Liver (tissue), 9 donors: ENCODE measurements around the gene PLXND1. TPM values are rescaled to one million over a fixed set of nuclear protein-coding genes. Genes with fewer than 3 reads are reported as not detected.

Experiments
- DNase-seq: peaks from one replicate; pipeline ENCODE4 v3.0.0-alpha.2; 2017; ENCODE audit warnings: low spot score
- H3K27ac ChIP-seq, 2 donors: one replicate each; pipeline ENCODE4 v1.7.0; 2013; ENCODE audit warnings: inconsistent platforms in 2 of 2, low read length in 2 of 2, control low read depth in 1 of 2, low read depth in 1 of 2, mild to moderate bottlenecking in 1 of 2
- H3K27me3 ChIP-seq, 4 donors: one replicate each; pipeline versions ENCODE4 v1.6.1 to v1.7.0; 2013; ENCODE audit warnings: low read length in 3 of 4, inconsistent platforms in 1 of 4, mild to moderate bottlenecking in 1 of 4, moderate library complexity in 1 of 4; ENCODE audit not compliant: control insufficient read depth in 4 of 4, insufficient read depth in 4 of 4
- H3K36me3 ChIP-seq, 4 donors: one replicate each; pipeline versions ENCODE4 v1.6.1 to v1.7.0; 2013; ENCODE audit warnings: low read length in 3 of 4, mild to moderate bottlenecking in 3 of 4, low read depth in 1 of 4, moderate library complexity in 1 of 4; ENCODE audit not compliant: control insufficient read depth in 4 of 4, insufficient read depth in 3 of 4
- H3K4me1 ChIP-seq, 4 donors: one replicate each; pipeline versions ENCODE4 v1.6.1 to v1.7.0; 2013; ENCODE audit warnings: low read length in 3 of 4, mild to moderate bottlenecking in 3 of 4, moderate library complexity in 1 of 4; ENCODE audit not compliant: control insufficient read depth in 4 of 4, insufficient read depth in 4 of 4
- H3K4me3 ChIP-seq, 3 donors: one replicate each; pipeline versions ENCODE4 v1.6.1 to v1.7.0; 2013; ENCODE audit warnings: low read length in 3 of 3, control low read depth in 1 of 3, low read depth in 1 of 3, mild to moderate bottlenecking in 1 of 3
- H3K9ac ChIP-seq, 2 donors: one replicate each; pipeline ENCODE4 v1.7.0; 2013; ENCODE audit warnings: low read length in 2 of 2, mild to moderate bottlenecking in 2 of 2, moderate library complexity in 2 of 2, control low read depth in 1 of 2, low read depth in 1 of 2
- H3K9me3 ChIP-seq, 4 donors: one replicate each; pipeline versions ENCODE4 v1.6.1 to v1.7.0; 2013; ENCODE audit warnings: low read length in 3 of 4; ENCODE audit not compliant: control insufficient read depth in 4 of 4
- ATF3 ChIP-seq: IDR thresholded peaks from 2 replicates; pipeline ENCODE4 v1.6.1; 2016; ENCODE audit warnings: antibody characterized with exemption
- EGR1 ChIP-seq, 2 donors: IDR thresholded peaks; 2 replicates each; pipeline ENCODE4 v1.6.1; 2016 to 2018; ENCODE audit warnings: antibody characterized with exemption in 2 of 2, low read depth in 2 of 2
- FOXA1 ChIP-seq: IDR thresholded peaks from 2 replicates; pipeline ENCODE4 v1.6.1; 2016; ENCODE audit warnings: antibody characterized with exemption
- FOXA2 ChIP-seq: IDR thresholded peaks from 2 replicates; pipeline ENCODE4 v1.6.1; 2016; ENCODE audit warnings: antibody characterized with exemption
- GABPA ChIP-seq, 2 donors: IDR thresholded peaks in 1 of 2; conservative IDR thresholded peaks in 1 of 2; 2 replicates each; pipeline ENCODE4 v1.6.1; 2016; ENCODE audit warnings: antibody characterized with exemption in 2 of 2, mild to moderate bottlenecking in 1 of 2, moderate library complexity in 1 of 2
- HNF4A ChIP-seq, 2 donors: conservative IDR thresholded peaks; 2 replicates each; pipeline ENCODE4 v1.6.1; 2016; ENCODE audit warnings: antibody characterized with exemption in 2 of 2, mild to moderate bottlenecking in 2 of 2
- HNF4G ChIP-seq: IDR thresholded peaks from 2 replicates; pipeline ENCODE4 v1.6.1; 2016; ENCODE audit warnings: antibody characterized with exemption
- JUND ChIP-seq, 2 donors: IDR thresholded peaks; 2 replicates each; pipeline ENCODE4 v1.6.1; 2016; ENCODE audit warnings: antibody characterized with exemption in 2 of 2
- MAX ChIP-seq: IDR thresholded peaks from 2 replicates; pipeline ENCODE4 v1.6.1; 2016; ENCODE audit warnings: antibody characterized with exemption
- NR2F2 ChIP-seq: IDR thresholded peaks from 2 replicates; pipeline ENCODE4 v1.6.1; 2016; ENCODE audit warnings: antibody characterized with exemption
- RAD21 ChIP-seq, 2 donors: IDR thresholded peaks; 2 replicates each; pipeline ENCODE4 v1.6.1; 2016; ENCODE audit warnings: antibody characterized with exemption in 2 of 2, mild to moderate bottlenecking in 2 of 2
- REST ChIP-seq: IDR thresholded peaks from 2 replicates; pipeline ENCODE4 v1.6.1; 2016; ENCODE audit warnings: antibody characterized with exemption, mild to moderate bottlenecking
- RXRA ChIP-seq, 2 donors: IDR thresholded peaks; 2 replicates each; pipeline ENCODE4 v1.6.1; 2017 to 2018; ENCODE audit warnings: antibody characterized with exemption in 2 of 2, mild to moderate bottlenecking in 1 of 2
- SP1 ChIP-seq: IDR thresholded peaks from 2 replicates; pipeline ENCODE4 v1.6.1; 2018; ENCODE audit warnings: antibody characterized with exemption, mild to moderate bottlenecking
- TAF1 ChIP-seq: conservative IDR thresholded peaks from 2 replicates; pipeline ENCODE4 v1.6.1; 2016; ENCODE audit warnings: antibody characterized with exemption, mild to moderate bottlenecking
- YY1 ChIP-seq: IDR thresholded peaks from 2 replicates; pipeline ENCODE4 v1.6.1; 2016; ENCODE audit warnings: antibody characterized with exemption, mild to moderate bottlenecking
- WGBS: extraction: QIAGEN DNeasy Blood & Tissue Kit; methylation state at CpG from one replicate; pipeline ENCODE4 v1.1.7; 2013; 5-methylcytosine and 5-hydroxymethylcytosine counted together
- polyA plus RNA-seq, 2 donors: library from polyadenylated mRNA; stranded (reverse) in 1 of 2; unstranded in 1 of 2; fragments of 200-250 nt in 1 of 2; fragments of >200 nt in 1 of 2; fragmentation: Nextera tagmentation in 1 of 2; extraction: Ambion mirVana in 1 of 2; gene quantifications; one replicate each; pipeline versions ENCODE4 v1.2.1 to v1.2.3, GENCODE V29; 2013 to 2015
- total RNA-seq, 2 donors: library from RNA; depleted of rRNA; stranded (reverse); fragments of >200 nt; gene quantifications; one replicate each; pipeline ENCODE4 v1.2.3, GENCODE V29; 2014
- TF ChIP-seq, protein P1 (sequence below): IDR thresholded peaks from 2 replicates; pipeline ENCODE4 v1.6.1; 2016; ENCODE audit warnings: antibody characterized with exemption
- TF ChIP-seq, protein P2 (sequence below): fragments of 150-350 bp; IDR thresholded peaks from 2 replicates; pipeline ENCODE4 v1.5.1; 2017; ENCODE audit warnings: improper control_type of control experiment, low read depth, low read length; ENCODE audit not compliant: missing input control
- donor health status: healthy.
- donor health status: healthy.
- donor health status: healthy.
- donor health status: healthy.
- donor health status: healthy.

Gene PLXND1
- total and polyA plus RNA-seq, 4 donors: 10.4 to 50.2 (median 32.8) TPM

DNA sequence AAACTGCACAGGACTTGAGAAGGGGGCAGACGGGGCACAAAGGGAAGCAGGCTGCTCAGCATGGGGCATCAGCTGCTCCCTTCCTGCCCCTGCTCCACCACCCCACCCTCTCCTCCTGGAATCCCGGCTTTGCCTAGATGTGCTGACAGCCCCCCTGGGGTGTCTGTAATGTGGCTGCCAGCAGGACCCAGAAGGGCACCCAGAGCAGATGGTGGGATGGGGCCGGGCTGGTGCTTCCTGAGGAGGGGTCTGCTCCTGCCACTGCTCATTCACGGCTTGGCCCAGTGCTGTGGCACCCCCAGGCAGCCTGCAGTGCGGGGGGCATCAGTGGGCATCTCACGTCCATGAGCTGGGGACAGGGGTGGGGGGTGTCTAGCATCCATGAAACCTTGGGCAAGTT is 53.3 kb downstream of the PLXND1 start:
- Histone ChIP-seq H3K27ac (no peak overlapping the region), H3K9me3 (no peaks in the 10 kb centered on the region), H3K27me3 (no peaks in the 10 kb centered on the region), H3K9ac (no peak overlapping the region), H3K4me1 (peaks cover 0 to 9% (median 2%) of the 10 kb centered on the region in 4 donors), H3K4me3 (no peak overlapping the region), H3K36me3 (no peaks in the 10 kb centered on the region)
- WGBS: 63% methylated on average over 6 of the region's 6 CpGs
- TF ChIP-seq REST (no peak), HNF4A (conservative IDR thresholded peaks at IDR 0.05) (no peak), RXRA (IDR thresholded peaks at IDR 0.05) (no peak), FOXA1 (no peak), HNF4G (no peak), ATF3 (no peak), EGR1 (IDR thresholded peaks at IDR 0.05; ENCODE audit: low read depth in 2 of 2) (no peak), RAD21 (IDR thresholded peaks at IDR 0.05) (no peak), GABPA (IDR thresholded peaks at IDR 0.05 in 1 of 2, conservative IDR thresholded peaks at IDR 0.05 in 1 of 2) (no peak), YY1 (no peak), NR2F2 (no peak), JUND (IDR thresholded peaks at IDR 0.05) (no peak), MAX (no peak), FOXA2 (no peak), TAF1 (no peak), SP1 (no peak)
- TF ChIP-seq, protein P1, sequence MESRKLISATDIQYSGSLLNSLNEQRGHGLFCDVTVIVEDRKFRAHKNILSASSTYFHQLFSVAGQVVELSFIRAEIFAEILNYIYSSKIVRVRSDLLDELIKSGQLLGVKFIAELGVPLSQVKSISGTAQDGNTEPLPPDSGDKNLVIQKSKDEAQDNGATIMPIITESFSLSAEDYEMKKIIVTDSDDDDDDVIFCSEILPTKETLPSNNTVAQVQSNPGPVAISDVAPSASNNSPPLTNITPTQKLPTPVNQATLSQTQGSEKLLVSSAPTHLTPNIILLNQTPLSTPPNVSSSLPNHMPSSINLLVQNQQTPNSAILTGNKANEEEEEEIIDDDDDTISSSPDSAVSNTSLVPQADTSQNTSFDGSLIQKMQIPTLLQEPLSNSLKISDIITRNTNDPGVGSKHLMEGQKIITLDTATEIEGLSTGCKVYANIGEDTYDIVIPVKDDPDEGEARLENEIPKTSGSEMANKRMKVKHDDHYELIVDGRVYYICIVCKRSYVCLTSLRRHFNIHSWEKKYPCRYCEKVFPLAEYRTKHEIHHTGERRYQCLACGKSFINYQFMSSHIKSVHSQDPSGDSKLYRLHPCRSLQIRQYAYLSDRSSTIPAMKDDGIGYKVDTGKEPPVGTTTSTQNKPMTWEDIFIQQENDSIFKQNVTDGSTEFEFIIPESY: no peak
- TF ChIP-seq, protein P2, sequence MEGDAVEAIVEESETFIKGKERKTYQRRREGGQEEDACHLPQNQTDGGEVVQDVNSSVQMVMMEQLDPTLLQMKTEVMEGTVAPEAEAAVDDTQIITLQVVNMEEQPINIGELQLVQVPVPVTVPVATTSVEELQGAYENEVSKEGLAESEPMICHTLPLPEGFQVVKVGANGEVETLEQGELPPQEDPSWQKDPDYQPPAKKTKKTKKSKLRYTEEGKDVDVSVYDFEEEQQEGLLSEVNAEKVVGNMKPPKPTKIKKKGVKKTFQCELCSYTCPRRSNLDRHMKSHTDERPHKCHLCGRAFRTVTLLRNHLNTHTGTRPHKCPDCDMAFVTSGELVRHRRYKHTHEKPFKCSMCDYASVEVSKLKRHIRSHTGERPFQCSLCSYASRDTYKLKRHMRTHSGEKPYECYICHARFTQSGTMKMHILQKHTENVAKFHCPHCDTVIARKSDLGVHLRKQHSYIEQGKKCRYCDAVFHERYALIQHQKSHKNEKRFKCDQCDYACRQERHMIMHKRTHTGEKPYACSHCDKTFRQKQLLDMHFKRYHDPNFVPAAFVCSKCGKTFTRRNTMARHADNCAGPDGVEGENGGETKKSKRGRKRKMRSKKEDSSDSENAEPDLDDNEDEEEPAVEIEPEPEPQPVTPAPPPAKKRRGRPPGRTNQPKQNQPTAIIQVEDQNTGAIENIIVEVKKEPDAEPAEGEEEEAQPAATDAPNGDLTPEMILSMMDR: no peak
- no peak for DNase-seq
